SK-N-SH treated with all-trans-retinoic acid at 6 μM for 48 hours (cell line): ENCODE results near the gene MAGEE1.

Experiments
- ATAC-seq: fragments of 200-7000 bp; cut with Tn5 transposase; 3 replicates; pipeline ENCODE4 v1.9.1; 2020; ENCODE audit warnings: mild to moderate bottlenecking, moderate library complexity
- ARNTL ChIP-seq: fragments of 450-650 bp; formaldehyde crosslinking; IDR thresholded peaks from 2 replicates; pipeline ENCODE4 v1.5.0; 2020; ENCODE audit warnings: low read depth, mild to moderate bottlenecking, moderate library complexity, borderline replicate concordance
- BACH2 ChIP-seq: fragments of 250-450 bp; sonication (Bioruptor Pico); IDR thresholded peaks from 2 replicates; pipeline ENCODE4 v1.9.0; 2021; ENCODE audit warnings: mild to moderate bottlenecking, borderline replicate concordance
- CREB5 ChIP-seq: fragments of 250-450 bp; sonication (Bioruptor Pico); IDR thresholded peaks from 2 replicates; pipeline ENCODE4 v1.5.1; 2020; ENCODE audit warnings: low read depth, mild to moderate bottlenecking, moderate library complexity
- CSDC2 ChIP-seq: fragments of 250-450 bp; sonication (Bioruptor Pico); IDR thresholded peaks from 2 replicates; pipeline ENCODE4 v1.5.0; 2020; ENCODE audit warnings: mild to moderate bottlenecking, moderate library complexity
- ESRRG ChIP-seq: fragments of 250-450 bp; sonication (Bioruptor Pico); IDR thresholded peaks from 2 replicates; pipeline ENCODE4 v1.6.1; 2021; ENCODE audit warnings: mild to moderate bottlenecking
- GLIS3 ChIP-seq: fragments of 250-450 bp; sonication (Bioruptor Pico); IDR thresholded peaks from 2 replicates; pipeline ENCODE4 v1.5.0; 2020; ENCODE audit warnings: mild to moderate bottlenecking, moderate library complexity
- ISL1 ChIP-seq: fragments of 250-450 bp; sonication (Bioruptor Pico); IDR thresholded peaks from 2 replicates; pipeline ENCODE4 v2.1.2; 2022; ENCODE audit warnings: mild to moderate bottlenecking, moderate library complexity
- OSR1 ChIP-seq: fragments of 250-450 bp; sonication (Bioruptor Pico); IDR thresholded peaks from 2 replicates; pipeline ENCODE4 v1.8.0; 2022; ENCODE audit warnings: moderate library complexity, mild to moderate bottlenecking, inconsistent platforms
- PATZ1 ChIP-seq: fragments of 250-450 bp; sonication (Bioruptor Pico); IDR thresholded peaks from 2 replicates; pipeline ENCODE4 v1.8.0; 2020; ENCODE audit warnings: mild to moderate bottlenecking, moderate library complexity, borderline replicate concordance
- POU6F1 ChIP-seq: fragments of 250-450 bp; sonication (Bioruptor Pico); IDR thresholded peaks from 2 replicates; pipeline ENCODE4 v1.8.0; 2021; ENCODE audit warnings: low read depth, mild to moderate bottlenecking, moderate library complexity, borderline replicate concordance
- PPARA ChIP-seq: fragments of 250-450 bp; sonication (Bioruptor Pico); IDR thresholded peaks from 2 replicates; pipeline ENCODE4 v1.5.0; 2020; ENCODE audit warnings: mild to moderate bottlenecking, borderline replicate concordance
- RARB ChIP-seq: fragments of 250-450 bp; sonication (Bioruptor Pico); IDR thresholded peaks from 2 replicates; pipeline ENCODE4 v1.8.0; 2021; ENCODE audit warnings: mild to moderate bottlenecking, moderate library complexity
- SNAI2 ChIP-seq: fragments of 250-450 bp; sonication (Bioruptor Pico); IDR thresholded peaks from 2 replicates; pipeline ENCODE4 v1.5.0; 2020; ENCODE audit warnings: mild to moderate bottlenecking, moderate library complexity
- TCF4 ChIP-seq: fragments of 250-450 bp; sonication (Bioruptor Pico); IDR thresholded peaks from 2 replicates; pipeline ENCODE4 v1.8.0; 2021; ENCODE audit warnings: mild to moderate bottlenecking, moderate library complexity, borderline replicate concordance
- TSHZ2 ChIP-seq: fragments of 250-450 bp; sonication (Bioruptor Pico); IDR thresholded peaks from 2 replicates; pipeline ENCODE4 v1.5.0; 2020; ENCODE audit warnings: mild to moderate bottlenecking, moderate library complexity
- ZC3H10 ChIP-seq: fragments of 250-450 bp; sonication (Bioruptor Pico); IDR thresholded peaks from 2 replicates; pipeline ENCODE4 v1.5.1; 2021; ENCODE audit warnings: mild to moderate bottlenecking, moderate library complexity
- ZFP3 ChIP-seq: fragments of 250-450 bp; sonication (Bioruptor Pico); IDR thresholded peaks from 2 replicates; pipeline ENCODE4 v1.5.0; 2020; ENCODE audit warnings: mild to moderate bottlenecking, moderate library complexity
- ZFP30 ChIP-seq: fragments of 450-650 bp; formaldehyde crosslinking; IDR thresholded peaks from 2 replicates; pipeline ENCODE4 v1.5.0; 2022; ENCODE audit warnings: mild to moderate bottlenecking, moderate library complexity
- ZNF565 ChIP-seq: fragments of 450-650 bp; formaldehyde crosslinking; conservative IDR thresholded peaks from 2 replicates; pipeline ENCODE4 v1.5.0; 2020; ENCODE audit warnings: low read depth, mild to moderate bottlenecking, moderate library complexity
- ZNF70 ChIP-seq: fragments of 450-650 bp; formaldehyde crosslinking; IDR thresholded peaks from 2 replicates; pipeline ENCODE4 v1.5.0; 2020; ENCODE audit warnings: mild to moderate bottlenecking, moderate library complexity
- ZNF8 ChIP-seq: fragments of 450-650 bp; formaldehyde crosslinking; IDR thresholded peaks from 2 replicates; pipeline ENCODE4 v1.5.0; 2020; ENCODE audit warnings: mild to moderate bottlenecking, moderate library complexity

The MAGEE1 gene

GRCh38 chrX:76407795-76408194 is 19.7 kb upstream of the MAGEE1 start (continued):
- TF ChIP-seq POU6F1 (CRISPR knock-in tag) = no peak

GRCh38 chrX:76420237-76420636 is 7.3 kb upstream of the MAGEE1 start:
- TF ChIP-seq OSR1 (CRISPR knock-in tag) = no peak
- no peak for TF ChIP-seq TSHZ2
- TF ChIP-seq ZFP30 (CRISPR knock-in tag) = no peak
- no peak for TF ChIP-seq CSDC2 (CRISPR knock-in tag)
- no peak for TF ChIP-seq ZNF8 (CRISPR knock-in tag)
- no peak for TF ChIP-seq ESRRG (CRISPR knock-in tag)
- no peak for TF ChIP-seq TCF4 (CRISPR knock-in tag)
- TF ChIP-seq ZC3H10 (CRISPR knock-in tag) = no peak
- no peak for TF ChIP-seq ISL1 (CRISPR knock-in tag)
- TF ChIP-seq ZNF70 (CRISPR knock-in tag) = no peak
- TF ChIP-seq, all 23 proteins: peak for 0
- peak; percentile 32; the same call in 1 of the 3 replicates for ATAC-seq

GRCh38 chrX:76428243-76429130 is 977 bp downstream of the MAGEE1 start:
- ATAC-seq = peak; percentile 66

More at GRCh38 chrX:76428243-76429130, 977 bp downstream of the MAGEE1 start:
- no peak for TF ChIP-seq PATZ1 (CRISPR knock-in tag)
- TF ChIP-seq GLIS3 (CRISPR knock-in tag) = no peak
- TF ChIP-seq ZFP3 (CRISPR knock-in tag) = no peak
- no peak for TF ChIP-seq ESRRG (CRISPR knock-in tag)
- TF ChIP-seq SNAI2 = no peak
- TF ChIP-seq TSHZ2 = no peak
- no peak for TF ChIP-seq ZC3H10 (CRISPR knock-in tag)
- TF ChIP-seq ZNF565 (CRISPR knock-in tag) = no peak
- TF ChIP-seq CREB5 (CRISPR knock-in tag) = no peak
- no peak for TF ChIP-seq POU6F1 (CRISPR knock-in tag)
- TF ChIP-seq ZFP30 (CRISPR knock-in tag) = no peak
- no peak for TF ChIP-seq BACH2 (CRISPR knock-in tag)
- TF ChIP-seq ZNF70 (CRISPR knock-in tag) = no peak
- no peak for TF ChIP-seq ZNF8 (CRISPR knock-in tag)
- no peak for TF ChIP-seq OSR1 (CRISPR knock-in tag)
- no peak for TF ChIP-seq RARB (CRISPR knock-in tag)
- no peak for TF ChIP-seq TCF4 (CRISPR knock-in tag)
- TF ChIP-seq ARNTL (CRISPR knock-in tag) = no peak
- TF ChIP-seq CSDC2 (CRISPR knock-in tag) = no peak
- no peak for TF ChIP-seq PPARA (CRISPR knock-in tag)
